Mucosa of gallbladder (tissue), 1 donor: ENCODE measurements around the gene CAMK1D. TPM values are rescaled to one million over a fixed set of nuclear protein-coding genes. Genes with fewer than 3 reads are reported as not detected.
A peak's percentile ranks its signal among the peaks of the same experiment; 100 is the strongest.

Experiments used
- DNase-seq: peaks from one replicate; pipeline ENCODE4 v3.0.0-alpha.2; 2020; ENCODE audit warnings: low spot score
- total RNA-seq: library from RNA; stranded (reverse); gene quantifications from one replicate; pipeline ENCODE4 v1.2.1, GENCODE V29; 2021
- donor health status: DM: no; HTN: no; CAD: no.

Gene CAMK1D
- total RNA-seq, 1 donor from 2014 or later, result 19.4 TPM

- no peak for DNase-seq
These were observed 51.1 kb downstream of the CAMK1D start for GRCh38 chr10:12400266-12400931.

GRCh38 chr10:12401466-12401865 is 52.1 kb downstream of the CAMK1D start:
- DNase-seq, result no peak

GRCh38 chr10:12403119-12403518 is 53.8 kb downstream of the CAMK1D start:
- no peak for DNase-seq

- DNase-seq, result peak; percentile 69
These were observed 56.3 kb downstream of the CAMK1D start for GRCh38 chr10:12405342-12406320.

- DNase-seq, result no peak
These were observed 57.5 kb downstream of the CAMK1D start for GRCh38 chr10:12406764-12407400.

GRCh38 chr10:12408472-12408871 is 59.1 kb downstream of the CAMK1D start:
- DNase-seq, result no peak

- DNase-seq, result no peak
These were observed 59.8 kb downstream of the CAMK1D start for GRCh38 chr10:12409161-12409560.

- DNase-seq, result no peak
These were observed 60.3 kb downstream of the CAMK1D start for GRCh38 chr10:12409613-12410012.

GRCh38 chr10:12412666-12413368 is 63.5 kb downstream of the CAMK1D start:
- no peak for DNase-seq

- DNase-seq, result no peak
These were observed 64.0 kb downstream of the CAMK1D start for GRCh38 chr10:12413369-12413711.

GRCh38 chr10:12414278-12414989 is 65.1 kb downstream of the CAMK1D start:
- DNase-seq, result no peak

GRCh38 chr10:12416344-12417050 is 67.2 kb downstream of the CAMK1D start:
- DNase-seq, result no peak

GRCh38 chr10:12417331-12417730 is 68.0 kb downstream of the CAMK1D start:
- no peak for DNase-seq

- DNase-seq, result no peak
These were observed 68.7 kb downstream of the CAMK1D start for GRCh38 chr10:12418000-12418399.

- no peak for DNase-seq
These were observed 69.4 kb downstream of the CAMK1D start for GRCh38 chr10:12418725-12419261.

GRCh38 chr10:12419262-12419847 is 70.0 kb downstream of the CAMK1D start:
- no peak for DNase-seq

- DNase-seq, result no peak
These were observed 71.3 kb downstream of the CAMK1D start for GRCh38 chr10:12420530-12421120.

GRCh38 chr10:12422189-12422588 is 72.8 kb downstream of the CAMK1D start:
- no peak for DNase-seq

GRCh38 chr10:12423896-12424295 is 74.5 kb downstream of the CAMK1D start:
- no peak for DNase-seq

- no peak for DNase-seq
These were observed 77.9 kb downstream of the CAMK1D start for GRCh38 chr10:12427276-12427675.
